Endothelial cell of hepatic sinusoid (primary cell): ENCODE measurements around the gene USP17L20.
"Not testable (repeated sequence)": the region's sequence is repeated elsewhere in the genome, so short reads cannot be mapped to it uniquely, and the experiment has no call there.

ENCODE experiments used
- in situ Hi-C: cut with HindIII; loops from 2 replicates; pipeline ENCODE4 v1.10.0; 2017; ENCODE audit warnings: low sequenced_read_pairs

Gene USP17L20

GRCh38 chr4:9257824-9258223 lies at the start of gene USP17L20:
USP17L20 (plus strand) TSS chr4:9258124; CDS start chr4:9258124, 0 bp downstream.
- in situ Hi-C loops = not testable (repeated sequence)

GRCh38 chr4:9210357-9210756 lies 47.6 kb upstream of the USP17L20 start, which contains the start of gene USP17L10:
USP17L10 (plus strand) TSS chr4:9210657; CDS start chr4:9210657, 0 bp downstream.
- in situ Hi-C loops = not testable (repeated sequence)

GRCh38 chr4:9214701-9215100 lies 43.2 kb upstream of the USP17L20 start:
- in situ Hi-C loops = not testable (repeated sequence)

- in situ Hi-C loops = not testable (repeated sequence)
Observed at GRCh38 chr4:9215105-9215504, 42.8 kb upstream of the USP17L20 start, which contains the start of gene USP17L11. USP17L11 (plus strand) TSS chr4:9215405; CDS start chr4:9215405, 0 bp downstream.

- in situ Hi-C loops = not testable (repeated sequence)
Observed at GRCh38 chr4:9219852-9220251, 38.1 kb upstream of the USP17L20 start, which contains the start of gene USP17L12. USP17L12 (plus strand) TSS chr4:9220152; CDS start chr4:9220152, 0 bp downstream.

GRCh38 chr4:9224596-9224995 lies 33.3 kb upstream of the USP17L20 start, which contains the start of gene USP17L13:
USP17L13 (plus strand) TSS chr4:9224896; CDS start chr4:9224896, 0 bp downstream.
- in situ Hi-C loops = not testable (repeated sequence)

GRCh38 chr4:9230249-9230648 lies 27.7 kb upstream of the USP17L20 start:
- in situ Hi-C loops = not testable (repeated sequence)

GRCh38 chr4:9234085-9234484 lies 23.8 kb upstream of the USP17L20 start, which contains the start of gene USP17L15:
USP17L15 (plus strand) TSS chr4:9234385; CDS start chr4:9234385, 0 bp downstream.
- in situ Hi-C loops = not testable (repeated sequence)

- in situ Hi-C loops = not testable (repeated sequence)
Observed at GRCh38 chr4:9238461-9238860, 19.5 kb upstream of the USP17L20 start.

- in situ Hi-C loops = not testable (repeated sequence)
Observed at GRCh38 chr4:9243579-9243978, 14.3 kb upstream of the USP17L20 start, which contains the start of gene USP17L17. USP17L17 (plus strand) TSS chr4:9243879; CDS start chr4:9243879, 0 bp downstream.

- in situ Hi-C loops = not testable (repeated sequence)
Observed at GRCh38 chr4:9247953-9248680, 9.8 kb upstream of the USP17L20 start, which contains the start of gene USP17L18. USP17L18 (plus strand) TSS chr4:9248630; CDS start chr4:9248630, 0 bp downstream.

- in situ Hi-C loops = not testable (repeated sequence)
Observed at GRCh38 chr4:9253078-9253477, 4.8 kb upstream of the USP17L20 start, which contains the start of gene USP17L19. USP17L19 (plus strand) TSS chr4:9253378; CDS start chr4:9253378, 0 bp downstream.

GRCh38 chr4:9262572-9262971 lies 4.6 kb downstream of the USP17L20 start, which contains the start of gene USP17L21:
USP17L21 (plus strand) TSS chr4:9262872; CDS start chr4:9262872, 0 bp downstream.
- in situ Hi-C loops = not testable (repeated sequence)

GRCh38 chr4:9267319-9267718 lies 9.4 kb downstream of the USP17L20 start, which contains the start of gene USP17L22:
USP17L22 (plus strand) TSS chr4:9267619; CDS start chr4:9267619, 0 bp downstream.
- in situ Hi-C loops = not testable (repeated sequence)

- in situ Hi-C loops = not testable (repeated sequence)
Observed at GRCh38 chr4:9271719-9272118, 13.8 kb downstream of the USP17L20 start.
